HEK293 (cell line): ENCODE measurements around the gene DCBLD2.

Source experiments
- BCL11A ChIP-seq: fragments of 450-650 bp; formaldehyde crosslinking; IDR thresholded peaks from 2 replicates; pipeline ENCODE4 v1.5.1; 2016; ENCODE audit warnings: low read depth, missing biosample characterization, missing genetic modification characterization
- EGR2 ChIP-seq: fragments of 450-650 bp; formaldehyde crosslinking; IDR thresholded peaks from 2 replicates; pipeline ENCODE4 v1.5.1; 2016; ENCODE audit warnings: low read depth, missing biosample characterization, missing genetic modification characterization
- IKZF3 ChIP-seq: fragments of 450-650 bp; IDR thresholded peaks from 2 replicates; pipeline ENCODE4 v1.5.0; 2018; ENCODE audit warnings: missing biosample characterization, mild to moderate bottlenecking, missing genetic modification characterization, moderate library complexity
- KLF17 ChIP-seq: fragments of 450-650 bp; formaldehyde crosslinking; IDR thresholded peaks from 2 replicates; pipeline ENCODE4 v1.5.1; 2016; ENCODE audit warnings: missing biosample characterization, missing genetic modification characterization
- MZF1 ChIP-seq: fragments of 450-650 bp; formaldehyde crosslinking; IDR thresholded peaks from 2 replicates; pipeline ENCODE4 v1.5.1; 2017; ENCODE audit warnings: missing biosample characterization, missing genetic modification characterization, borderline replicate concordance
- PATZ1 ChIP-seq: fragments of 450-650 bp; formaldehyde crosslinking; IDR thresholded peaks from 2 replicates; pipeline ENCODE4 v1.5.1; 2016; ENCODE audit warnings: missing biosample characterization, missing genetic modification characterization
- PRDM4 ChIP-seq: fragments of 450-650 bp; formaldehyde crosslinking; IDR thresholded peaks from 2 replicates; pipeline ENCODE4 v1.5.1; 2017; ENCODE audit warnings: missing biosample characterization, missing genetic modification characterization
- SP2 ChIP-seq: fragments of 450-650 bp; formaldehyde crosslinking; IDR thresholded peaks from 2 replicates; pipeline ENCODE4 v1.5.1; 2016; ENCODE audit warnings: missing biosample characterization, missing genetic modification characterization
- ZBTB17 ChIP-seq: fragments of 450-650 bp; formaldehyde crosslinking; IDR thresholded peaks from 2 replicates; pipeline ENCODE4 v1.5.1; 2016; ENCODE audit warnings: missing biosample characterization, missing genetic modification characterization
- ZBTB48 ChIP-seq: fragments of 450-650 bp; formaldehyde crosslinking; IDR thresholded peaks from 2 replicates; pipeline ENCODE4 v1.5.1; 2016; ENCODE audit warnings: missing biosample characterization, missing genetic modification characterization
- ZBTB49 ChIP-seq: fragments of 450-650 bp; formaldehyde crosslinking; IDR thresholded peaks from 2 replicates; pipeline ENCODE4 v1.5.1; 2016; ENCODE audit warnings: missing biosample characterization, missing genetic modification characterization, low read depth
- ZFHX2 ChIP-seq: fragments of 450-650 bp; formaldehyde crosslinking; conservative IDR thresholded peaks from 2 replicates; pipeline ENCODE4 v1.5.1; 2016; ENCODE audit warnings: missing biosample characterization, missing genetic modification characterization
- ZFP3 ChIP-seq: fragments of 450-650 bp; formaldehyde crosslinking; IDR thresholded peaks from 2 replicates; pipeline ENCODE4 v1.5.1; 2016; ENCODE audit warnings: low read depth, missing biosample characterization, missing genetic modification characterization
- ZFP37 ChIP-seq: fragments of 450-650 bp; formaldehyde crosslinking; IDR thresholded peaks from 2 replicates; pipeline ENCODE4 v1.5.1; 2016; ENCODE audit warnings: missing biosample characterization, missing genetic modification characterization
- ZNF175 ChIP-seq: fragments of 450-650 bp; formaldehyde crosslinking; IDR thresholded peaks from 2 replicates; pipeline ENCODE4 v1.5.1; 2016; ENCODE audit warnings: missing biosample characterization, missing genetic modification characterization
- ZNF311 ChIP-seq: fragments of 450-650 bp; formaldehyde crosslinking; IDR thresholded peaks from 2 replicates; pipeline ENCODE4 v1.5.1; 2017; ENCODE audit warnings: missing biosample characterization, missing genetic modification characterization, borderline replicate concordance
- ZNF335 ChIP-seq: fragments of 450-650 bp; formaldehyde crosslinking; conservative IDR thresholded peaks from 2 replicates; pipeline ENCODE4 v1.5.1; 2016; ENCODE audit warnings: missing biosample characterization, missing genetic modification characterization
- ZNF449 ChIP-seq: fragments of 450-650 bp; formaldehyde crosslinking; IDR thresholded peaks from 2 replicates; pipeline ENCODE4 v1.5.1; 2017; ENCODE audit warnings: missing biosample characterization, mild to moderate bottlenecking, missing genetic modification characterization, moderate library complexity
- ZNF544 ChIP-seq: fragments of 450-650 bp; formaldehyde crosslinking; IDR thresholded peaks from 2 replicates; pipeline ENCODE4 v1.5.0; 2017; ENCODE audit warnings: missing biosample characterization, missing genetic modification characterization
- ZNF645 ChIP-seq: fragments of 450-650 bp; formaldehyde crosslinking; IDR thresholded peaks from 2 replicates; pipeline ENCODE4; 2016; ENCODE audit warnings: missing biosample characterization, missing genetic modification characterization
- ZNF791 ChIP-seq: fragments of 450-650 bp; formaldehyde crosslinking; IDR thresholded peaks from 2 replicates; pipeline ENCODE4 v1.5.1; 2016; ENCODE audit warnings: missing biosample characterization, missing genetic modification characterization
- ZNF792 ChIP-seq: fragments of 450-650 bp; formaldehyde crosslinking; IDR thresholded peaks from 2 replicates; pipeline ENCODE4 v1.5.1; 2016; ENCODE audit warnings: missing biosample characterization, missing genetic modification characterization
- ZSCAN23 ChIP-seq: fragments of 450-650 bp; formaldehyde crosslinking; IDR thresholded peaks from 2 replicates; pipeline ENCODE4 v1.5.1; 2016; ENCODE audit warnings: missing biosample characterization, missing genetic modification characterization
- ZSCAN5A ChIP-seq: fragments of 450-650 bp; formaldehyde crosslinking; IDR thresholded peaks from 2 replicates; pipeline ENCODE4 v1.5.1; 2016; ENCODE audit warnings: missing biosample characterization, missing genetic modification characterization

Gene DCBLD2

GRCh38 chr3:98901392-98902350 is at the start of gene DCBLD2 (continued):
- peak; percentile 79 for TF ChIP-seq ZNF449 (tag by site-specific recombination)
- TF ChIP-seq ZBTB49 (tag by site-specific recombination): no peak
- peak; percentile 48; the same call in 1 of the 2 replicates for TF ChIP-seq ZSCAN5A (tag by site-specific recombination)
- peak; percentile 21; the same call in 1 of the 2 replicates for TF ChIP-seq EGR2 (tag by site-specific recombination)
- TF ChIP-seq SP2 (tag by site-specific recombination): peak; percentile 99
- TF ChIP-seq ZNF311: no peak
- no peak for TF ChIP-seq ZNF645 (tag by site-specific recombination)
- TF ChIP-seq ZBTB48 (tag by site-specific recombination): no peak
- TF ChIP-seq KLF17 (tag by site-specific recombination): 0 out of 2 replicates have a peak, but pooled peaks have one; percentile 16
- TF ChIP-seq BCL11A (tag by site-specific recombination): no peak
- TF ChIP-seq ZNF792 (tag by site-specific recombination): no peak
- no peak for TF ChIP-seq ZSCAN23 (tag by site-specific recombination)
- no peak; the same call in 1 of the 2 replicates for TF ChIP-seq PRDM4 (tag by site-specific recombination)
- TF ChIP-seq ZNF175 (tag by site-specific recombination): no peak
- no peak for TF ChIP-seq ZNF544 (tag by site-specific recombination)
- peak; percentile 80; the same call in 1 of the 2 replicates for TF ChIP-seq MZF1
- TF ChIP-seq ZNF335 (tag by site-specific recombination): peak; percentile 72
- peak; percentile 97 for TF ChIP-seq PATZ1 (tag by site-specific recombination)
- peak; percentile 25; the same call in 1 of the 2 replicates for TF ChIP-seq ZFHX2 (tag by site-specific recombination)
- no peak for TF ChIP-seq ZFP3
- no peak for TF ChIP-seq ZFP37 (tag by site-specific recombination)
- peak; percentile 89 for TF ChIP-seq ZBTB17 (tag by site-specific recombination)
- TF ChIP-seq ZNF791 (tag by site-specific recombination): no peak
- TF ChIP-seq IKZF3 (tag by site-specific recombination): peak; percentile 57
